Activated CD4-positive, CD25-positive, alpha-beta regulatory T cell treated with anti-CD3 and anti-CD28 coated beads, Interleukin-2, amount 50 U/mL, for 24 hours (primary cell): ENCODE measurements around the gene POLD4.
"Not testable (repeated sequence)": the region's sequence is repeated elsewhere in the genome, so short reads cannot be mapped to it uniquely, and the experiment has no call there.

ENCODE experiments used
- ATAC-seq, 2 donors: fragments of 150-1000 bp; cut with Tn5 transposase; one replicate each; pipeline ENCODE4 v1.10.0; 2021; ENCODE audit warnings: mild to moderate bottlenecking in 1 of 2, moderate library complexity in 1 of 2

The POLD4 gene

DNA sequence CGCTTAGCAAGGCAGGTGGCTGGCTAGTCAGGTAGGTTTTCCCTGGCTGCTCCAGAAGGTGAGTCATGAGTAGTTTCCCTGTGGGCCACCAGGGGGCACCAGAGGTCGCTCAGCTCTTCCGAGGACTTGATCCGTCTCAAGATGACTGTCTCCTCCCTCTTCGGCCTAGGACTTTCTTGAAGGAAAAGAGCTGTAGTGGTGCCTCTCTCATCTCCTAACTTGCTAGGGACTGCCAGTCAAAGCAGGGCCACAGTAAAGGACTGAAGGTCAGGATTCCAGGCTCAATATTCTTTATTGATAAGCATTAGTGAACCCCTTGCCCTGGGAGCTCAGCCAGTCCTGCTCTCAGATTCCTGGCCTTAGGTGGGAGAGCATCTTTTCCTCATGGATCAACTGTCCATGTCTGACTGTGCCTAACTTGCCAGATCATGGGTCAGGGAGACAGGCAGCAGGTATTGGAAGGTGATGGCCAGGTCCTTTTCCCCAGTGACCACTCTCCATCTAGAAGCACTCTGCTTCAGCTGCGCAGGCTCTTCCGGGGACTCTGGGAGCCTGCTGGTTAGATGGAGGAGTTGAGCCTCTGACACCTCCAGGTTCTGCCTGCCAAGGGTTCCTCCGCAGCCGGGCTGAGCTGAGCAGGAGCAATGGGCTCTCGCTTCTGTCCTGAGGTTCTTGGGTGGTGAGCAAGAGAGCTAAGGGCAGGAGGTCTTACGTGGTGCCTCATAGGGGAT lies 1.9 kb downstream of the POLD4 start:
- peak in 1 of 2 donors; percentile 7 for ATAC-seq

DNA sequence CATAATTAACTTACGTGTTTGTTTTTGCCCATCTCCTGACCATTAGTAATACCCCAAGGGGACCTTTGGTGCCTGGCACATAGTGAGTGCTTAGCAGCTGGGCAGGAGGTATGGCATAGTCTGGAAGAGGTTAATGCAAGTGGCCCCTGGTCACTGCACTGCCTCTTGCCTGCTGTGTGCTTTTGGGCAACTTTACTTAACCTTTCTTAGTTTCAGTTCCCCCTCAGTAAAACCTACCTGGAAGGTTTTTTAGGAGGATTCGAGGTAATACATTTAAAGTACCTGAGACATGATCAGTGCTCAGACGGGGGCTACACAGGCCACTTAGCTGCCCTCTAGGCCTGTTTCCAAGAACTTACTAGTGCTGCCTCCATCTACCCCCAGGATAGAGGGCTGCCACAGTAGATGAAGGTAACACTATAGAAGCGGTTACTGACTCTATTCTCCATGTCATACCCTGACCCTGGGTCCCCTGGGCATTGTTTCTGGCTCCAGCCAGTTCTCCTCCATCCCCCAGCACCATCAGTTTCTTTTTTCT lies 3.3 kb downstream of the POLD4 start:
- no peak for ATAC-seq

DNA sequence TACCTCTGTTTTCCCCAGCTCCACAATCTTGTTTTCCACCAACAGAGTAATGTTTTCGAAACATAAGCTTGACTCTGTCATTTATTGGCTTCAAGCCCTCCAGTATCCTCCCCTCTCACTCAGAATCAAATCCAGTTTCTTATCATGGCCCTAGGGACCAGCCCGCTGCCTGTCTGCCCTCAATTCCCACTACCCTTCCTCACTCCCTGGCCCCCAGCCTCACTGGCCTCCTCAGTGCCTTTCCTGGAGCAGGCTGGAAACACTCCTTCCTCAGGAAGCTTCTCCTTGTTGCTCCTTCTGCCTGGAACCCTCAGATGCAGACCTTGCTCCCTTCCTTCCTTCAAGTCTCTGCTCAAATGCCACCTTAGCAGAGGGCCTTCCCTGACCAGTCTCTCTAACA lies 3.9 kb downstream of the POLD4 start:
- no peak for ATAC-seq

DNA sequence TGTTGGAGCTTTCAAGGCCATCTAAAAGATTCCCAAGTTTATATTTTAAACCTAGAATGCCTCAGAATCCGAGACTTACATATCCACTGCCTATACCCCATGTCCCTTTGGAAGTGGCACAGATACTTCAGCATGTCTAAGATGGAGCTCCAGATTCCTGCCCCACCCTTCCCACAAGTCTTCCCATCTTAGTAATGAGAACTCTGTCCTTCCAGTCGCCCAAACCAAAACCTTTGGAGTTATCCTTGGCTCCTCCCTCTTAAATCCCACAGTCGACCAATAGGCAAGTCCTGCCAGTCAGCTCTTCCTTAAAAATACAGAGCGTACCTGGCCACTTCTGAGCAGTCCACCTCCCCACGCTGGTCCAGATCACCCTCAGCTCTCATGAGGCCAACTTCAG lies 4.3 kb downstream of the POLD4 start:
- ATAC-seq = no peak

DNA sequence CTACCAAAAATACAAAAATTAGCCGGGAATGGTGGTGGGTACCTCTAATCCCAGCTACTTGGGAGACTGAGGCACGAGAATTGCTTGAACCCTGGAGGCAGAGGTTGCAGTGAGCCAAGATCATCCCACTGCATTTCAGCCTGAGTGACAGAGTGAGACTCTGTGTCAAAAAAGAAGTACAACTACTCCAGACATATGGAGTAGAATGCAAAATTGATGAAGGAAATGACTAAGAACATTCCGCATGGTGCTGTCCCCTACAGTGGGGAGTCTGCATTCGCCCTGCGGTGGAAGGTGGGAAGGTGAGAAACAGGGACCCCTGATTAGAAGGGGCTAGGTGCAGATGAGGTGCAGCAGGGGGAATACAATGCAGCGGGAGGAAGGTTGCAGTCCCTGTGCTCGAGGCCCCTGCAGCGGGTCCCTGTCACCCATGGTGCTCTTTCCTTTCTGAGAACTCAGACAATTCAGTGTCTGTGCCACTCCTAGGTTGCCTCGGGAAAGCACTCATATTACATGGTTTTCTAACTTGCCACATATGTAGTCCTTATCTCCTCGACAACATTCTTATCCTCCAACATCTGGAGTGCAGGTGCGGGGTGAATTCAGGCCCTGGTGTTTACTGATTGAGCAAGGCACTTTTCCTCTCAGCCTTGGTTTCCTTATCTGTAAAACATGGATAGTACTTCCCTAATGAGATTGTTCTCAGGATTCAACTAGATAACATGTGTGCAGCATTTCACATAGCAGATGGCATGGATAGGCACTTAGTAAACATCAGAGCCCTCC lies 5.2 kb downstream of the POLD4 start:
- no peak for ATAC-seq

DNA sequence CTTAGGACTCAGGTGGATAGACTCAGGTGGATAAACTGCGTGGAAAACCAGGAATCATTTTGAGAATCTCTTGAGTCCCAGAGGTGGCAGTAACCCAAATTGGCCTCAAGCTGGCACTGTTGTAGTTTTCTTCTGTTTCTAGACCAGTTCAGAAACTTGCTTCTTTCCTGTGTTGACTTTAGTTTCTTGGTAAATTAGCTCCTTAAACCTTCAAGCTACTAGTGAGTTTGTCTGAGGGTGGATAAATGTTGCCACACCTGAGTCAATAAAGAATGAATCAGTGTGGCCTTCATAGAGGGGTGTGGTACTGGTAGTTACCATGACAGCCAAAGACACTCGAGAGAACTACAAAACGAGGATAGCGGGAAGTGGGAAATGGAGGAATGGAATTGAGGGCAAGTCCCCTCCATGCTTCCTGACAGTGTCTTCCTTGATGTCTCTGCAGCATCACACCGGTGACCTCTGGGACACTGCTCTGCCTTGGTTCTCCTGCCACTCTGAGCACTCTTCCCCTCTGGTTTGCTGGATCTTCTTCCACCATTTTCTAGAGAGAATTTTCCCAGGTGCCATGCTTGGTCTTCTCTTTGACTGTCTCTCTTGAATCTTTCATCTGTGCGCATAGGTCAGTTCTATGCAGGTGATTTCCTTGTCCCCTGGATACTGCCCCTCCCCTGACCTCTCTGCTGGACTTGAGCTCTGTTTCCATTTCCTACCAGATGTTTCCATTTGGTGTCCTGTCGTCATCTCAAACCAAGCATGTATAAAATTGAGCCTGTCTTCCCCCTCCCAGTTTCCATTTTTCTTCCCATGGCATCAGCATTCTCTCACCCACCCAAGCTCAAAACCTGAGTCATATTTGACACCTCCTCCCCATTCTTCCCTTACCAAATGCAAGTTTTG lies 7.2 kb downstream of the POLD4 start:
- peak; percentile 72 to 75 for ATAC-seq

DNA sequence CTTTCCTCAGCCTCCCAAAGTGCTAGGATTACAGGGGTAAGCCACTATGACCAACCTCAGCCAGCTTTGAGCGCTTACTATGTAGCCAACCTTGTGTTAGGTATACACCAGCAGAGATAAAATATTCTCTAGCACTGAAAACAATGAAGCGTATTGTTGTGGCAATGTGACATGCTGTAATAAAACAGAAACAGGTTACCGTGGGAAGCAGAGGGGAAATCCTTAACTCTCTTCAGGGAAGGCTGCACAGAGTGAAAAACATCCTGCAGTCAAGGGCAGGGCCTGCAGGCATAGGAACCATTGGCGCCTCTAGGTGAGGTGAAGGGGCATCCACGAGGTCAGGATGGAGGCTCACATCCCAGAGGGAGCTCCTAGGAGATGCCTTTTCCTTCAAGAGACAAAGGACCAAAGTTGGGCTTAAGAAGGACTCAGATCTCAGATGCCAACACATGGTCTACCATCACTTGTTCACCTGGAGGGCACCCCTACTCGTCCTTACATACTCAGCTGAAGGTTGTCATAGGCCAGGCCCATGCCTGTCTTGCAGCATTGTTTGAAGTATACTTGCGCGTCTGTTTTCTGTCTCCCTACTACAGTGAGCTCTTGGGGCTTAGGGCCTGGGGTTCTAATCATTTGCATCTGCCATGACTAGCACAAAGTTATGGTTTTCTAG lies 8.0 kb downstream of the POLD4 start:
- ATAC-seq = peak; percentile 33 to 45

DNA sequence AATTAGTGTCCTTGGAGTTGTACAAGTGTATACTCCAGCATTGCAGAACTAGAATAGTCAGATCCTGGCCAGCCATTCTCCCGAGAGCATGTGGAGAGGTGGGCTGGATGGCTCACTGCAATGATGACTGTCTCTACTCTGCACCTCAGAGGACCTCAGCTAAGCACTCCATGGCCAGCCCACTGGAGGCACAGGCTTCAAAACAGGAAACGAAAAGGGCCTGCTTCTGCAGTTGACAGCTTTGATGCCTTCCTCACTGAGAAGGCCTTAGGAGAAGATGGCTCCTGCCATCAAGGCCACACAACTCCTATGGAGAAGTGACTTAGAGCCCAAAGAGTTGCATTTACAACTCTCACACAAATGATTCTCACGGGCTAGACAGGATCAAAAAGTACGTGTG lies 9.1 kb downstream of the POLD4 start:
- peak; percentile 67 to 73 for ATAC-seq

DNA sequence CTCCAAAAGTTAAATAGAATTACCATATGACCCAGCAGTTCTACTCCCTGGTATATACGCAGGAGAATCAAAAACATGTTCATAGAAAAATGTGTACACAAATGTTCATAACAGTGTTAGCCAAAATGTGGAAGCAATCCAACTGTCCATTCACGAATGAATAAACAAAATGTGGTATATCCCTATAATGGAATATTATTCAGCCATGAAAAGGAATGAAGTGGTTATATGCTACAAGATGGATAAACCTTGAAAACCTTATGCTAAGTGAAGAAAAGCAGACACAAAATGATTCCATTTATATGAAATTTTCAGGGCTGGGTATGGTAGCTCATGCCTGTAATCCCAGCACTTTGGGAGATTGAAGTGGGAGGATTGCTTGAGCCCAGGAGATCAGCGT lies 16.1 kb downstream of the POLD4 start:
- no peak for ATAC-seq

DNA sequence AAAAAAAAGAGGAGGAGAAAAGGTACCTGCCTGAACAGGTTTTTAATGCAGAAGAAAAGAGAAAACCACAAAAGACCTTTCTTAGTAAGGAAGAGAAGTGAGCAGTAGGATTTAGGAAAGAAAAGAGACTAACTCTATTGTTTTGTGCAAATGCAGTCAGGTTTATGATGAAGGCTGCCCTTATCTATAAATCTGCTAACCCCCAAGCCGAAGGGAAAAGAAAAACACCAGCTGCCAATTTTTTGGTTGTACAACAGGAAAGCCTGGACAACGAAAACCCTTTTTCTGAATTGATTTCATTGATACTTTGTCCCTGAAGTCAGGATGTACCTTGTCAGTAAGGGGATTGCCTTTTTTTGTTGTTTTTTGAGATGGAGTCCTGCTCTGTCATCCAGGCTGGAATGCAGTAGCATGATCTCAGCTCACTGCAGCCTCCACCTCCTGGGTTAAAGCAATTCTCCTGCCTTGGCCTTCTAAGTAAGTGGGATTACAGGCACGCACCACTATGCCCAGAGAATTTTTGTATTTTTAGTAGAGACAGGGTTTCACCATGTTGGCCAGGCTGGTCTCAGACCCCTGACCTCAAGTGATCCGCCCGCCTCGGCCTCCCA lies 21.2 kb downstream of the POLD4 start:
- no peak for ATAC-seq

DNA sequence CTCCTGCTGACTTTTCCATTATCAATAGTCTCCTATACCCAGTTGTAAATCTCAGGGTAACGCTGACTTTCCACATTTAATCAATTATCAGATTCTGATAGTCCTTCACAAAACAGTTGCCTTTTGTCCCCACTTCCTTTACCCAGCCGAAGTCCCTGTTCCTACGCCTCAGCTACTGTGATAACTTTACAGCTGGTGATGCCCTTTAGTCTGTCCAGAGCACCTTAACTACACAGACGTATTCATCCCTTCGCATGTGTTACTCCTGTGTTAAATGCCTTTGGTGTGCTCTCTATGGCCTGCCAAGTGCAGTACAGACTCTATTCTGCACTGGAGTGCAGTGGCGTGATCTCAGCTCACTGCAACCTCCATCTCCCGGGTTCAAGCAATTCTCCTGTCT lies 29.8 kb downstream of the POLD4 start:
- no peak for ATAC-seq

DNA sequence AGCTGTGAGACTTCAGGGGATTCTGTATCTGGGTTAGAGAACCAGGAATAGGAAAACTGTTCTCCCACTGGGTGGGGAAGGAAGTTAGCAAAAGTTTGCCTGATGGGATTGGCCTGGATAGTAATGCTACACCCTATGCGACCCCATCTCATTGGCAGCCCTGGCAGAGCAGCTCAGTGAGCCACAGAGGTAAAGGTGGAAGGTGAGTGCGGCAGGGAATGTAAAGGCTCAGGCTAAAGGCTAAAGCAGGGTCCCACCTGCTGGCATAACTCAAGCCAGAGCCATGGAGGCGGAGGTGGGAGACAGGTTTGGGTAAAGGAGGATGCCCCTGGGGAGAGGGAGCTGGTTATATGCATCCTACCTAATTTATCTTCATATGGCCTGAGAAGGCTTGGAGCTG lies 31.3 kb downstream of the POLD4 start:
- ATAC-seq = no peak

DNA sequence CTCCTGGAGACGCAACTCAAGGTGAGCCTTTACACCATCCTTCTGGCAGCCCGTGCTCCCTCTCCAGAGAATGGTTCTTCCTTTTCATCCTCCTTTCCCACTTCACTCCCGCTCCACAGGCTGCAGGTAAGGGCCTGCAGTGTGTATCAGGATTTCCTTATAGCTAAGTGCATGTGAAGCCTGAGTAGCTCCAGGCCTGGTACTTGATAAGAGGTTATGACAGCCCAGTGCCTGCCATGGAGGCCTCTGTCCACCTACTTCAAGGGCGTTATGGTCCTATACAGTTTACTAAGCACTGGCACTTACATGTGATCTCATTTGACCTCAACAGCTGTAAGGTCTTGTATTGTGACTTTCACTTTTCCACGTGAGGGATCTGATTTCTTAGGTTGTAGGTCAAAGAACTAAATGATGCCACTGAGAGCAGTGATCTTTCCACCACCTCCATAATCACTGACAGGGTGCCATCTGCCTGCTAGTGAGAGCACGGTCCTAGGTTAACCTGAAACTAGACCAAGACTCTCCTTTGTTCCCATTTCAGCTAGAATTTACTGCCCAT lies 32.0 kb downstream of the POLD4 start:
- ATAC-seq = no peak

DNA sequence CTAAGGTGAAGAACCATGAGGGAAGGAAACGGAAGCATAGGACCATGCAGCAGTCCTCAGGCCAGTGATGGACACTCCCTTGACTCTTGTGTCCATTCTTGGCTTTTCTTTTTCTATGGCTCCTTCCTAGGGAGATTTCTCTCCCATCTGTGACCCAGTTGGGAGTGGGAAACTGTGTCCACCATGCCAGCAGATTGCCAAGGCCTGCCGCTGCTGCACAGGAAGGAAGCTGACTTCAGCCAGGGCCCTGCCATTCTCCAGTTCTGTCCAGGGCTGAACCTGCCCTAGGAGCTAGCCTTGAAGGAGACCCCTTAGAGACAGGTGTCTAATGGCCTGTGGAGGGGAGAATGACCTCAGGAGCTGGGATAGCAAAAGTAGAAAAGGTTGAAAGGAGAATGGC lies 32.7 kb downstream of the POLD4 start:
- no peak for ATAC-seq

DNA sequence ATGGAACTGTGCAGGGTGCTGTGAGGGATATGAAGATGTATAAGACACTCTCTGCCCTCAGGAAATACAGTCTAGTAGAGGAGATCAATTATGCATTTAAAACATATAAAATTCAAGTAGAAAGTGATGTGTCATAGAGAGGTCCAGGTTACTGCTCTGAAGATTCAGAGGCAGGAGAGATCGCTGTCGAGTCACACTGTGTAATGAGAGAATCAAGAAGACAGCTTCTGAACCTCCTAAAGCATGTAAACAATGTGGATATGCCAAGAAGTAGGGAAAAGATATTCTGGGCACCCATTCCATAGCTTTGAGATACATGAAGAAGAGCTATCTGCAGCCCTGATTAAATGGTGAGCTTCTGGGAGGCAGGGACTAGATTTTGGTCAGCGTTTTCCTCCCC lies 33.3 kb downstream of the POLD4 start:
- ATAC-seq = no peak

DNA sequence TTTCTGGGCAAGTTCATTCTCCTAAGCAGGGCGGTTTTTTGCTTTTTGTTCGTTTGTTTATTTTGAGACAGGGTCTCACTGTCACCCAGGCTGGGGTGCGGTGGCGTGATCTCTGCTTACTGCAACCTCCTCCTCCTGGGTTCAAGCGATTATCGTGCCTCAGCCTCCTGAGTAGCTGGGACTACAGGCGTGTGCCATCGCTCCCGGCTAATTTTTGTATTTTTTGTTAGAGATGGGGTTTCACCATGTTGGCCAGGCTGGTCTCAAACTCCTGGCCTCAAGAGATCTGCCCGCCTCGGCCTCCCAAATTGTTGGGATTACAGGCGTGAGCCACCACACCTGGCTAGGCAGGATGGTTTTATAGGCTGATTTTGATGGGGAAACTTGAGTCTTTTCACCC lies 34.5 kb downstream of the POLD4 start:
- ATAC-seq = not testable (repeated sequence)

DNA sequence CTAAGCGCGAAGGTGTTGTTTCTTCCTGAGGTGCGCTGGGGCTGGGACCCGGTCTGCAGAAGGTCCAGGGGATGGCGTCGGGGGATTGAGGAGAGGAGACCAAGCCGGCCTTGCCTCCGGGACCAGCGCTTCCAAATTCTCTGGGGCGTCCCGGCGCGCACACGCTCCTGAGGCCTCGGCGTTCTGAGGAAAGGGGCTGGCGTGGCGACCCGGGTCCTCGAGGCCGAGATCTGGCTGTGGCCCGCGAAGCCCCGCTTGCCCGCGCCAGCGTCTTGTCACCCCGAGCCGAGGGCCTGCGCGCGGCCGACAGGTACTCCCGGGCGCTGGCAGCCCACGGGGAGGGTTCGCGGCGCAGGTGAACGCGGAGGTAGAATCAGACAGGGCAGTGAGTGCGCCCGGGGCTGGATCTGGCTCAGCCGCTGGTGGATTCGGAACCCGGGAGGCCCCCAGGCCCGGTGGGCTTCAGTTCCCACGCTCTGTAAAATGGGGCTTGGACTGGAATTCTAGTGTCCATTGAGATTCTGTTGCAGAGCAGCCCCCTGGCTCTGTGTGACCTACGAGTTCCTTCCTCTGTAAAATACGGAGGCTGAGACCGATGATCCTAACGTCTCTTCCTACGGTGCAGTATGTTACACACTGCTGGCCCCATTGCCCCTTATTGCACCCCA lies 35.3 kb downstream of the POLD4 start:
- ATAC-seq = peak; percentile 1 to 14

DNA sequence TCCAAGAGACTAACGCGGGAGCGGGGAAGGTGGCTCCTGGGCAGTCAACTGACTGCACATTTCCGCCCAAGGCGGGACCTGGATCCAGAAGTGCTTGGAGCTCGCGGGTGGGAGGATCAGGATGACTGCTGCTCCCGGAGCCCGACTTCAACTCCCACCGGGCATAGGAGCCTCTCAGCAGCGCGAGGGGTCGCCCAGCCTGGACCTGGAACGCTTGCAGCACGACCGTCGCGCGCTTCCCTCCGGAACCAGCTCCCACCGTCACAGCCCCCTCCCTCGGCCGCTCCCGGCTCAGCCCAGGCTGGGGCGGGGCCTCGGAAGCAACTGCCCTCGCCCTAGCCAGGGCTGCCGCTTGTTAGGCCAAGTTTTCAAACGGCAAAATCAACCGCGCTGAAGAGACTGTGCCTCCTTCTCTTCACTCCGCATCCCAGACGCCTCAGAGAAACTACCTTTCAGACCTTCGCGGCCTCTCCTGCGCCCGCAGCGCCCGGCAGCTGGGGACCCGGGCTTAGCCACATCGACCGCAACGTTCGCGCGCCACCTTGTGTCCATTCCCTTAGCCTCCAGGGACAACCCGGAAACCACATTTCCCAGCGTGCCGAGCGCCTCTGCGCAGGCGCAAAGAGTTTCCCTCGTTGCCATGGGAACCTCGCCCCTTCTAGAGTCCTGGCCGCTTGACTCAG lies 36.0 kb downstream of the POLD4 start:
- ATAC-seq = peak; percentile 85 to 88

DNA sequence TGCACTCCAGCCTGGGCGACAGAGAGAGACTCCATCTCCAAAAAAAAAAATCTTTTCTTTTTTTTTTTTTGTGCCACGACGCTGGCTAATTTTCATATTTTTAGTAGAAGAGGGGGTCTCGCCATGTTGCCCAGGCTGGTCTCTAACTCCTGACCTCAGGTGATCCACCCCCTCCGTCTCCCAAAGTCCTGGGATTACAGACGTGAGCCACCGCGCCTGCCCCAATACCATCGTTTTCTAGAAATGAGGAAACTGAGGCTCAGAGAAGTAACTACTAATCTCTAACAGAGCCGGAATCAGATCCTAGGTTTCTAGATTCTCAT lies 36.5 kb downstream of the POLD4 start:
- ATAC-seq = no peak

DNA sequence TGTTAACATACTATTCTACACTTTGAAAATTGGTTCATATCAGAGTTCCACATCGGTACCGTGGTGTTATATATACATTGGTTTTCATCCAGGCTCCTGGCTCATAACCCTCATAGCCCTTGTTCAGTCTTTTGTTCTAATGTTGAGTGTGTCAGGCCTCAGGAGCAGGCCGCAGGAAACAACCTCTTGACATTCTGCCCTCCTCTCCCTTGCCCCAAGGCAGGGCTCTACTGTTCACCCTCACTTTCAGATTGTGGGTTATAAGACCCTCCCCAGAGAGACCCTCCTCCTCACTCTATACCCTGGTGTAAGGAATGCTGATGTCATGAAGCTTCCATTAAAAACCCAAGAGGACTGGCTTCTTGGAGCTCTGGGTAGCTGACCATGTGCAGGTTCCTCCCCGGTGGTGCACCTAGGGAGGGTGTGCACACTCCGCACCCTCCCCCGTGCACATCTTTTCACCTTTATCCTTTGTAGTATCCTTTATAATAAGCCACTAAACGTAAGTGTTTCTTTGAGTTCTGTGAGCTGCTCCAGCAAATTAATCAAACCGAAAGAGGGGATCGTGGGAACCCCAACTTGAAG lies 37.9 kb downstream of the POLD4 start:
- no peak for ATAC-seq
